ENCODE measurements around the gene VSTM2L.

VSTM2L gene

DNA sequence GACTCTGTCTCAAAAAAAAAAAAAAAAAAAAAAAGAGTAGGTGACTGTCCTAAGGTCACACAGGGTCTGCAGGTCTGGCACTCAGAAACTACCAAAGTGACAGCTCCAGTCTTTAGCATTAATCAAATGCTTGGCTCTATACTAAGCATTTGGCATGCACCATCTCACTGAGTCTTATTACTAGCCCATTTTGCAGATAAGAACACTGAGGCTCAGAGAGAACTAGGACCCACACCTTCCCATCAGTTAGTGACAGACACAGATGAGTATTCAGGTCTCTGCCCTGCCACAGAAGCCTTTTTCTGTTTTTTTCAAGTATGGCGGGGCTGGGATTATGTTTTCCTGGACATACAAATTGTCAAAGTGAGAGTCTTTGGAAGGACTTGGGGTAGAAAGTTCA lies 23.1 kb upstream of the VSTM2L start:
- no peak for DNase-seq

DNA sequence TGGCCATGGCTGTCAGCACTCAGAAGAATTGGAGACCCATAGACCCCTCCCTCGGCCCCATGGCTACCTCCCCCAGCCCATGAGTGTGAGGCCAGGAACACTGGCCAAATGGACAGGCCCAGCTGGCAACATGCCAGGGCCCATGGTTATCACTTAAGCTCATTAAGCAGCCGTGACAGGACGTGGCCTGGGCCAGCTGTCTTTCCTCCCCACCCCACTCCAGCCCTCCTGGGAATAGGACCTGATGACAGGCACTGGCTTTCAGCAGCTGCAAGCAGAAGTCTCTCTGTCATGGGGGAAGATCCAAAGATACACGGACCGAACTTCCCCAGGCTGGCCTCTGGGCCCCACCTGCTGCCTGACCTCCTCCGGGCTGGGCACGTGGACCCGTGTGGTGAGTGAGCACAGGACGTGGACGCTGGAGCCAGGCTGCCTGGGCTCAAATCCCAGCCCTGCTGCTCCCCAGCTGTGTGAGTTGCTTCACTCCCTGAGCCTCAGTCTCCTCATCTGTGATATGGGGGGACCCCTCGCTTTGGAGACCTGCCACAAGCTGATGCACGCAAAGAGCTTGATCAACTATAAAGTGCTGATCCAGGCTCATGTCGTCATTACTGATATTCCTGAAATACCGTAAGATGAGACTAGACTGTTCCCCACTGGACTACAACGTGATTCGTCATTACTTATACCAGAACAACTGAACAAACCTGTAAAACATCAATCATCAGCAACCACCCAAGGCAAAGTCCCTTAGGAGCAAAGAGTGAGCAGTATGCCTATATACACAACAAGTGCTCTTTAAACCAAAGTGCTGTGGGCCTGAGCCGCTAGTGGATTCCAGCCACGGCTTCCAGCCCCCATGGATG lies 22.0 kb upstream of the VSTM2L start:
- DNase-seq, result no peak

DNA sequence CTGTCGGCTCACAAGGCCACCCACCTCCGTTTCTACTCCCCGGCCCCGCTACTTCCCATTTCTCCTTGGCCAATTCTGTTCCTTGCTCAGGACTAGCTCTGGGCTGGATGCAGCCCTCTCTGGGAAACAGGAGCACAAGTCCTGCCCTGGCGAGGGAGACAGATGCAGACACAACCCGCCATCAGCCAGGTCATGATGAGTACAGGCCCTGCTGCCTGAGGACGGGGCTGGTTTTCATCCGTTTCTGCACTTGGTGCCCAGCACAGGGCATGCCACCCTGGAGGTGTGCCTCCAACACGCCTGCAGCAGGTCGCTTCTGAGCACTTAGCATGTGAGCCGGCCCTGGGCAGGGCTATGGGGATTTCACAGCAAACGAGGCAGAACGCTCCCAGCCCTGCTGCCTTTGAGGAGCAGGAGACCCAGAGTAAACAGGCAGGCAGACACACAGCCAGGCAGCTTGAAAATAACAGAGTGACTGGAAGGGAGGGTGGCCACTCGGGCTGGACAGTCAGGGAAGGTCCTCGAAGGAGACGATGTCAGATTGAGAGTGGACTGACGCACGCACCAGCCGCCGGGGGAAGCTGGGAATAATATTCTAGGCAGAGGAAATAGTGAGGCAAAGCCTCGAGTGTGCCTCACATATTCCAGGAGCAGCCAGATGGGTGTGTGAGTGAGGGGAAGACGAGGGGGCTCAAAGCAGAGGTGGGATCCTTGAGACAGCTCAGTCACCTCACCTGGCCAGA lies 21.2 kb upstream of the VSTM2L start:
- DNase-seq, result no peak

DNA sequence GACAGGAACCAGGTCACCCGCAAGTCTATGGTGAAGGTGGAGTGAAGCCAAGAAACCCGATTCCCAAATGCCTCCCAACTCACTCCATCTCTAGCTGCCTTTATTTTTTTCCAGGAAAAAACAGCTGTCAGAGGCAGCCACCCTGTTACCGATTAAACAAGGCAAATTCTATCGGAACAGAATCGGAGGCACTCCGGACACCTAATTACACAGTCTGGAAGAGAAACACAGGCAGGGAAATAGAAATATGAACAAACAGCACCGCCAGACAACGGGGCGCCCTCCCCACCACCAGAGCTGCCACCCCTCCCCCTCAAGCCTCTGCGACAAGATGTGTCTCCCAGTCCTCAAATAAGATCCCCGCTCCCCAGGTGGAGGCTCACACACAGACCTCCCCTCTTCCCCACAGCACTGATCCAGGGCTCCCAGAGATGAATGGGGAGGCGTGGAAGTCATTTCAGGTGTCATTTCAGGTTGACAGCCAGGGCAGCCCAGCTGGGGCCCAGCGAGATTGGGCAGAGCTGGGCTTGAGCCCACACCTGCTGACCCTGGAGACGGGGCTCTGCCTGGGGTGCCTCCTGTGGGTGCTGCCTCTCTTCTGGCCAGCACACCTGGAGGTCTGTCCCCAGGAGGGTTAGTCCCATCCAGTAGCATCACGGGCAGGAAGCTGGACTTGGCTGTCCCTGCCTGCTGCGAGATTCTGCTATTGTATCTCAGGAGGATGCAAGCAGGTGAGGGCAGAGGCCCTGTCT lies 19.8 kb upstream of the VSTM2L start:
- DNase-seq, result no peak

DNA sequence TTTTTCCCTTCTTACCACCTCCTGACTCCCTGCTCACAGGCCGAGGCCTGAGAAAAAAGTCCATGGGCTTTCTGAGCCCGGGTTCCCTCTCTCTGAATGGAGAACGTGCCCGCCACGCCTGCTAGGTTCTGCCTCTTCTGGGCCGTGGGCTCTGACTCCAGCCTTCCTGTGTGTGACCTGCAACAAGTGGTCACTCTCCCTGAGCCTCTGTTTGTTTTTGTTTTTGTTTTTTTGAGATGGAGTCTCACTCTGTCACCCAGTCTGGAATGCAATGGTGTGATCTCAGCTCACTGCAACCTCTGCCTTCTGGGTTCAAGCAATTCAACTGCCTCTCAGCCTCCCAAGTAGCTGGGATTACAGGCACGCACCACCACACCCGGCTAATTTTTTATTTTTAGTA lies 17.9 kb upstream of the VSTM2L start:
- DNase-seq, result no peak

DNA sequence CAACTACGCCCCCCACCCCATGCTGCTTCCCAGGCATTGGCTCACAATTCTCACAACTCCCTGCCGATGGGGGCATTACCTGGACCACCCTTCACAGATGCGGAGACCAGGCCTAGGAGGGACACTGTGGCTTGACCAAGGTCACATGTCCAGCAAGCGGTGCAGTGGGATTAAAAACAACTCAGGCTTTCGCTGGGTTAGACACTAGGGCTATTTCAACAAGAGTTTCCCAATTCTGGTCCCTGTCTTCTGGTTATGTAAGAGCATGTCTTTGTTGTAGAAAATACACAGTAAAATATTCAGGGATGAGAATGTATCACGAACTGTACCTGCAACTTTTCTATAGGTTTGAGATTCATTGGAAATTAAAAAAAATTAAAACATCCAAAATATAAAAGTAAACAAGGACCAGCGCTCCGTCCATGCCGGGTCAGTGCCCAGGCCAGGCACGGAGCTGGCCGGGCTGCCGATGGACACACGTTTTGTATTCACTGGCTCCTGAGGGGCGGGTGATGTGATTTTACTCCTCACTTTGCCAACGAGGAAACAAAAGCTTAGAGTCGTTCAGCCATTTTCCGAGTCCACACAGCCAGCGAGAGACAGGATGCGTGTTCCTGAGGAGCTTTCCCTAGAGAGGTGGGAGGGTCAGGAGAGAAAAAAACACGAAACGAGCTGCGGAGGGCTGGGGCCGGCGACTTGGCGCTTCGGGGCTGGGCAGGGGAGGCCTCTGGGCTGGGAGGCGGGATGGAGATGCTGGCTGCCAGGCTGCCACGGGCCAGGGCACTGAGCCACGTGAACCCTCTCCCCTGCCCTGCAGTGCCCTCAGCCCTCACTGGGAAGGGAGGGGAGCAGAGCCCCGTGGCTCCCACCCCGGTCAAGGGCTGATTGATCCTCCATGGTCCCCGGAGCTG lies 17.1 kb upstream of the VSTM2L start:
- DNase-seq, result no peak

DNA sequence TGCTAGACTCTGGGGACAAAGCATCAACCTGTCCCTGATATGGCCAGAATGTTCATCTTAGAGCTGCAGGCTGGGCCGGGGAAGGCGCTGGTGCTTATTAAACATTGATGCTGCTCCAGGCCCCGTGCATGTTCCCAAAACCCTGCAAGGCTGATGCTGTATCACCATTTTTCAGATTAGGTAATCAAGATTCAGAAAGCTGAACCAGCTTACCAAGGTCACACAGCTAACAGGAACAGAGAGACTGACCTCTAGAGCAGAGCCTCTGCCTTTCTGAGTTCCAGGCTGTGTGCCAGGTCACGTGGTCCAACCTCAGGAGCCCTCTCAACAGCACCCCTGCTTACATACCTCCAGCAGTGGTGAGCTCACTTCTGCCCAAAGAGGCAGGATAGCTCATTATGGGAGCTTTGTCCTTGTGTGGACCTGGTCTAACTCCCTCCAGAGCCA lies 16.1 kb upstream of the VSTM2L start:
- peak; percentile 31 for DNase-seq

DNA sequence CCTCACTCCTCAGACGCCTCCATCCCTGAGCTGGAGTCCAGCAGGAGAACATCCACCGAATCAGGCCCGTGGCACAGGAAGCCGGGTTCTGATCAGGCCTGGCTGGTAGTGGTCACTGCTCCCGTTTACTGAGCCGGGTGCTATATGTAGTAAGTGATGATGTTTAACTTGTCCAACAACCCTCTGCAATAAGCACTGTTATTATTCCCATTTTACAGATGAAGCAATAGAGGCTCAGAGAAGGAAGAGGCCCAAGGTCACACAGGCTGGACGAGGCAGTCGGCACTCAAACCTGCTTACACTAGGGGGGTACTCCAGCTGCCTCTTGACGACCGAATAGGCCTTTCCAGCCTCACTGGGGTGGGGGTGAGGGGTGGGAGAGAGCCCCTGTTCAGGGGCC lies 14.3 kb upstream of the VSTM2L start:
- DNase-seq, result no peak

DNA sequence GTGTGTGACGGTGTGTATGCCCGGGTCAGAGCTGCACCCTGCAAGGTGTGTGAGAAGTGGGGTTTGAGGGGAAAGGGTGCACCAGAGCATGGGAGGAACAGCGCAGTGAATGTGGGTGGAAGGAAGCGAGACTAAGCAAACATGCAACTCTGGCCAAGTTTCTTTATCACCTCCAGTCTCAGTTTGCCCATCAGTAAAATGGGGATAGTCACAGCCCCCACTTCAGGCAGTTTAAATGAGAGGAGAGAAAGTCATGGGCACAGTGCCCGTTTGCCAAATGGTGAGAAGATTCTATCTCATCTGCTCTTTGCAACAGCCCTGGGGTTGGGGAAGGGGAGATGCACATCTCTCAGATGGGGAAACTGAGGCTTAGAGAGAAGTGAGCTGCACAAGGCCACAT lies 12.8 kb upstream of the VSTM2L start:
- DNase-seq, result no peak

DNA sequence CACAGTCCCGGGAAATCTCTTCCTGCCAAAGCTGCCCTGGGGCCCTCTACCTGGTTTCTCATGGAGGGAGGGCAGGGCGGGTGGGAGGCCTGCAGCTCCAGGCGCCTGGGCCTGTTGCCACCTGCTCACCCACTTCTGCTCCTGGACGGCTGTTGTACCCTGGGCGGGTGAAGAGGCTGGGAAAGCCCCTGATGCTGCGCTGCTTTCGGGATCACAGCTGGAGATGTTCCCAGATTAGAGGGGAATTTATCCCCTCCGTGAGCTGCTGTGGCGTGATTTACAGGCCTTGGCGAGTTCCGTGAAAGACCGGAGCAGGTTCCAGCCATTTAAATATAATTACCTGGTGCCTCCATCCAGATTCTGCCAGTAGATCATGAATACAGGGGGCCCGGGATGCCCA lies 12.3 kb upstream of the VSTM2L start:
- DNase-seq, result no peak

DNA sequence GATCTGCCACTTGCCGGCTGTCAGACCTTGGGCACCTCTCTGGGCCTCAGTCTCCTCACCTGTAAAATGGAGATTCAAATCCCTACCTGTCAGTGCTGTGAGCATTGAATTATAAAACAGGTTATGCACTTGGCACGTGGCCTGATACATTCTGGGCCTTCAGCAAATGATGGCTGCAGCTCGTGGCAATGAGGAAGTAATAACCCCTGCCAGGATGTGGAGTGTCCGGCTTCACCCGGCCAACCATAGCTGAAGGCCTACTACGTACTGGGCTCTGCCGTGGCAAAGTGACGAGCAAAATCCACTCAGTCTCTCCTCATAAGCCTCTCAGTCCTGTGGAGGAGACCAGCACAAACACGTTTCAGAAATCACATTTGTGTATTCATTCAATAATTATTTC lies 10.9 kb upstream of the VSTM2L start:
- DNase-seq, result no peak

DNA sequence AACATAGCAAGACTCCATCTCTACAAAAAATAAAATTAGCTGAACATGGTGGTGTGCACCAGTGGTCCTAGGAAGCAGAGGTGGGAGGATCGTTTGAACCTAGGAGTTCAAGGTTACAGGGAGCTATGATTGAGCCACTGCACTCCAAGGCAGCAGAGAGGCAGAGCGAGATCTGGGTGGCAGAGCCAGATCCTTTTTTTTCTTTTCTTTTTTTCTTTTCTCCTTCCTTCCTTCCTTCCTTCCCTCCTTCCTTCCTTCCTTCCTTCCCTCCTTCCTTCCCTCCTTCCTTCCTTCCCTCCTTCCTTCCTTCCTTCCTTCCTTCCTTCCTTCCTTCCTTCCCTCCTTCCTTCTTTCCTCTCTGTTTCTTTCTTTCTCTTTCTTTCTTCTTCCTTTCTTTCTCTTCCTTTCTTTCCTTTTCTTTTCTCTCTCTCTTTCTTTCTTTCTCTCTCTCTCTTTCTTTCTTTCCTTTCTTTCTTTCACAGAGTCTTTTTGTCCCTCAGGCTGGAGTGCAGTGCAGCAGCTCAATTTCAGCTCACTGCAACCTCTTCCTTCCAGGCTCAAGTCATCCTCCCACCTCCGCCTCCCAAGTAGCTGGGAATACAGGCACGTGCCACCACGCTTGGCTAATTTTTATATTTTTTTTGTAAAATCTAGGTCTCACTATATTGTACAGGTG lies 9.2 kb upstream of the VSTM2L start:
- DNase-seq, result no peak

DNA sequence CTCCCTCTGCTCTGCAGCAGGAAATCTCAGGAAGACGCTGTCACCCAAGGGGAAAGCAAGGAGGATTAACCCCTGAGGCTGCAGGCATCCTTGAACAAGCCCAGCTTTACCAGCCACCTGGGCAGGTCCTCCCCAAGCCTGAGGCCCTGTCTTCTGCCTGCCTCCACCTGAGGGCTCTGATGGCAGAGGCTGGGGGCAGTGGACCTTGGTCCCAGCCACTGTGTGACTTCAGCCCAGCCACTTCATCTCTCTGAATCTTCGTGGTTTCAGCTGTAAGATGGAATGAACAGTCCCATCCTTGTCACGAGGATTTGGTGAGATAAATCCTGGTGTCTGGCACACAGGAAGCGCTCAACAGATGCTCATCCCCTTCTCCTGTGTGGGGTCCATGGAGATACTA lies 8.5 kb upstream of the VSTM2L start:
- no peak for DNase-seq

DNA sequence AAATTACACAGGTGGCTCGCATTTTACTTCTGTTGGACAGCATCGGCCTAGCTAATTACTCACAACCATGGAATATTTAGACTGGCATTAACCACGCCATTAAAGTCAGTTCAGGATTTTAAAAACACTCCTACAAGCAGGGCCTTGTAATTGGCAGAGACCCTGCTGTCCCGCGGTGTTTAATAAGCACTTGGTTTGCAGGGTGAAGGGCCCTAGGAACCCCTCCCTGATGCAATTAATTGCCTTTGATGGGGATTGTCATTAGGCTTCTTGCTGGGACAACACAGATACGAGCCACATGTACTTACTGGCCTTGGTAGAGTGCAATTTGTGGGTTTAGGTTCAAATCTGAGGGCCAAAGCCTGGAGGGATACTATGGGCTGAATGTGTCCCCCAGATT lies 7.8 kb upstream of the VSTM2L start:
- no peak for DNase-seq

DNA sequence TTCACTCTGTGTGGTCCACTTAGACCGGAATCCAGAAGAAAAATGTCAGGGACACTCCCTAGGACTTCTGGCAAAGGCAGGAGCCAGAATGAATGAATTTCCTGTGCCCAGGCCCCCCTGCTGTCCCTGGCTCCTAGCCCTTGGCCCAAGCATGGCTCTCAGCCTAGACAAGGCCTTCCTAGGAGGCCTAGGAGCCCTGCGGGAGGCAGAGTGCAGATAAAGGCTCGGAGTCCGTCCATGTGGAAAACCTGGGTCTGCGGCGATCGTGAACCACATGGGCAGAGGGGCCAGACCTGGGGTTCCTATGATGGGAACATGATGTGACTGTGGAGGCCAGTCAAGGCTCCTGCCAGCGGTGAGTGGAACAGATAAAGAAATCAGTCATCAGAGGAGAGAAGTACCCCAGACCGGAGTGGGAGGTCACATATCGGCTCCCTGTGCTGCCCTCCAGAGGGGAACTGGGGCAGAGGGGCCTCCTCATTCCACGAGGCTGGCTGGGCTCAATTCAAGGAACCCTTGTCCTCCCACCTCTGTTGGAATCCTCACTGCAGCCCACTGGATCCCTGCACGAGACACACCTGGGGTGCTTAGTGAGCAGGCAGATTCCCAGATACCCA lies 5.9 kb upstream of the VSTM2L start:
- no peak for DNase-seq

DNA sequence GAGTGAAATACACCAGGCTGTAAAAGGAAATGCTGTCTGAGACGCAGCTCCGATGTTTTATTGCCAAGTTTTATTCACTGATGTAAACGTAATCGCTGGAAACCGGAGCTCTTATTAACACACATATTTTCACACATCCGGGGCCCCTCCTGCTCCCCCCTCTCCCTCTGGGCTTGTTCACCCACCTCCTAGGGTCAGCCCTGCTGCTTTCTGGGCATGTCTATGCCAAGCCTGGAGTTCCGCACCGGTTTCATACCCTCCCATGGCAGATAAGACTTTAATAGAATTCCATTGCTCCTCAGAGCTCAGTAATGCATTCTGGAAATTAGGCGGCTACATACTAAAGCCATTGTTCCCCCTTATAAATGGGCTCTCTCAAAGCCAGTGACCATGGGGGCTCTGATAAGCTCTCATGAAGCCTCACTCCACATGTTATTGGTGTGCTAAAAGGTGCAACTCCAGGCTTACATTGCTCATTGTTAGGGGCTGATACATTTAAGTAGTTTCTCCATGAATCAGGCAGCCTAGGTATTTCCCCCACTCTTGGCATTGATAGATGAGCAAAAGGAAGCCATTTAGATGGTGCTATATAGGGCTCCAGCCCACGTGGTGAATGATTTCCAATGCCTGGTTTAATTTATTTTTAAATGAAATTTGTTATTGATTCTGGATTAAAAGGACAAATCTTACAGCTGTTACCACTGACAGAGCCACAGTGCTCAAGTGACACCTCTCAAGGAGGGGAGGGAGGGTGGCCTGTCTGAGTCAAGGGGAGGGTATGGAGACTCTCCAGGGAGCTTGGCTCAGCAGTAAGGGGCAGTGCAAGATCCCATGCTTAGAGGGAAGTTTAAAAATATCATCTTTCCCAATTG lies 4.5 kb upstream of the VSTM2L start:
- no peak for DNase-seq

DNA sequence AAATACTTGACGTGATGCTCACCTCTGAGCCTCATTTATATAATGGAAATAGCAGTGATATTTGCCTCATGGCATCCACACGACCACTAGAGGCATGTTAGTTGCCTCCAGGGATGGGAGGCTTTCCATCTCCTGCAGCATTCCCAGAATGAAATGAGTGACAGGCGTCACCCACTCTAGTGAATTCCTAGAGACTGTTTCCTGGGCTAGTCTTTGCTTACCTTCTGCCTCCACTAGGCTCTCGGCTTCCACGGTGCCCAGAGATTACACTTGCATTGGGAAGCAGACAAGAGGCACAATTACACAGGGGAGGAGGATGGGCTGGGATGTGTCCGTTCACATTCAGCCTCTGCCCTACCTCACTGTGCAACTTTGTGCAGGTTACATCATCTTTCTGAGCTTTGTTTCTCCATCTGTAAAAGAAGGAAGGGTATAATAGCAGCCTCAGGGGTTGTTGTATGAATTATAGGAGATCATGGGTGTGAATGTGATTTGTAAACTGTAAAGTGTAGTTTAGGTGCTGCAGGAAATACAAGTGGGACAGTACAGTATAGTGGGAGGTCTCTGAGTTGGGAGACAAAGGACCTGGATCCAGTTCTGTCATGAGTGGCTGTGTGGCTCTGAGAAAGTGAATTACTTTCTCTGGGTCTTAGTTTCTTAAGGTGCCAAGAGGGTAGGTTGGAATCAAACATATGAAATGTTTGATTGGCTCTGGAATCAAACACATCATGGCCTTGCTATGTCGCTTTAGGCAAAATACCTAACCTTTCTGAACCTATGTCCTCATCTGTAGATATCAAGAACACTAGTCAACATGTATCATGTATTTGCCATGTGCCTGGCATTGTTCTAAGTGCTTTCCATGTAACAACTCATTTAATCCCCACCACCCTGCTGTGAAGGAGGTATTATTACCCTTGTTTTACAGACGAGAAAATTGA lies 3.6 kb upstream of the VSTM2L start:
- DNase-seq, result no peak

DNA sequence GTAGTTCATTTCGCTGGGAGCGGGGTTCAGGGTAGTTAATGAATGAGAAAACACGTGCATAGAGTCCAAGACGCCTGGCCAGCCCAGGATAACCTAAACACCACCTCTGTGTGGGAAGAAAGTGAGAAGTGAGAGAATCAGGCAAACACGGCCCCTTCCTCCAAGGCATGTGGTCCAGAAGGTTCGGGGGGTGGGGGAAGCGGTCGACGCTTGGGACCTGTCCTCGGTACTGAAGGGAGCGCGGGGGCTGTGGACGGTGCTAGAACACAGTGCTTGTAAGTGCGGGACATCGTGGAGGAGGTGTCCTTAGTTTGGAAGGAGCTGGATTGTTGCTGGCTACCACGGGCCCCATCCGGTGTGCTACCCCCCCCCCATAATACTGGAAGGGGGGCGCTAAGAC lies 1.7 kb upstream of the VSTM2L start:
- DNase-seq, result no peak

Measured in NCI-H774 (cell line).